Lower leg skin (tissue), 3 donors: ENCODE results near the gene TBC1D21.

Experiments
- POLR2A ChIP-seq, 2 donors: fragments of 450-650 bp; IDR thresholded peaks; one replicate each; pipeline ENCODE4 v1.6.1; 2016 to 2017; ENCODE audit warnings: antibody characterized with exemption in 2 of 2, mild to moderate bottlenecking in 1 of 2, moderate library complexity in 1 of 2
- TF ChIP-seq, protein P1 (sequence below), 3 donors: fragments of 450-650 bp; IDR thresholded peaks; one replicate each; pipeline ENCODE4 v1.5.1; 2016; ENCODE audit warnings: antibody characterized with exemption in 3 of 3, mild to moderate bottlenecking in 3 of 3, moderate library complexity in 2 of 3

DNA sequence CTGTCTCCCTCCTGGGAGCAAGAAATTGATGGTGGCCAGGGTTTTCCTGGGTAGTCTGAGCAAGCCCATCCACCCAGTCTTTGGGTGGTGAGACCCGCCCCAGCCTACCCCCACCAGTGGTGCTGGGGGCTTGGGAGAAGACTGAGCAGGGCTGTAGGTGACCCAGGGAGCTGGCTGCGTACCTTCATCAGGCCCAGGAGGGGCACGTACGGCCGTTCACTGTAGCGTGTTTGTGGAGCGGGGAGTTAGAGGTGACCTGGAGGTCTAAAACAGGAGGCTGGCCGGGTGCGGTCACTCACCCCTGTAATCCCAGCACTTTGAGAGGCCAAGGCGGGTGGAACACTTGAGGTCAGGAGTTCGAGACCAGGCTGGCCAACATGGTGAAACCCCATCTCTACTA is 64.4 kb downstream of the TBC1D21 start:
- TF ChIP-seq, protein P1, sequence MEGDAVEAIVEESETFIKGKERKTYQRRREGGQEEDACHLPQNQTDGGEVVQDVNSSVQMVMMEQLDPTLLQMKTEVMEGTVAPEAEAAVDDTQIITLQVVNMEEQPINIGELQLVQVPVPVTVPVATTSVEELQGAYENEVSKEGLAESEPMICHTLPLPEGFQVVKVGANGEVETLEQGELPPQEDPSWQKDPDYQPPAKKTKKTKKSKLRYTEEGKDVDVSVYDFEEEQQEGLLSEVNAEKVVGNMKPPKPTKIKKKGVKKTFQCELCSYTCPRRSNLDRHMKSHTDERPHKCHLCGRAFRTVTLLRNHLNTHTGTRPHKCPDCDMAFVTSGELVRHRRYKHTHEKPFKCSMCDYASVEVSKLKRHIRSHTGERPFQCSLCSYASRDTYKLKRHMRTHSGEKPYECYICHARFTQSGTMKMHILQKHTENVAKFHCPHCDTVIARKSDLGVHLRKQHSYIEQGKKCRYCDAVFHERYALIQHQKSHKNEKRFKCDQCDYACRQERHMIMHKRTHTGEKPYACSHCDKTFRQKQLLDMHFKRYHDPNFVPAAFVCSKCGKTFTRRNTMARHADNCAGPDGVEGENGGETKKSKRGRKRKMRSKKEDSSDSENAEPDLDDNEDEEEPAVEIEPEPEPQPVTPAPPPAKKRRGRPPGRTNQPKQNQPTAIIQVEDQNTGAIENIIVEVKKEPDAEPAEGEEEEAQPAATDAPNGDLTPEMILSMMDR (IDR thresholded peaks at IDR 0.05) = no peak
- no peak for TF ChIP-seq POLR2A (IDR thresholded peaks at IDR 0.05)
